Measurements from ENCODE around the gene BECN2.

- TF ChIP-seq EZH2 (optimal IDR thresholded peaks at IDR 0.05; ENCODE audit: low read depth, low read length), result no peak
- TF ChIP-seq CTCF (IDR thresholded peaks at IDR 0.05; ENCODE audit: low read length), result no peak
- no peak for TF ChIP-seq EZH2phosphoT487 (IDR thresholded peaks at IDR 0.05; ENCODE audit: low read length)
These were observed 7.1 kb downstream of the BECN2 start for GRCh38 chr1:241964550-241965282.

All from MM.1S (cell line).